Neural cell (in vitro differentiated cells): Measurements from ENCODE around the gene KLHDC8B. TPM values are rescaled to one million over a fixed set of nuclear protein-coding genes. Genes with fewer than 3 reads are reported as not detected.

ENCODE experiments used
- H2AFZ ChIP-seq: fragments of 200-600, 300-800 bp; sonication (generic), shearing (Covaris generic); 2 replicates; pipeline ENCODE4 v1.6.0; 2014; ENCODE audit warnings: low read depth, mild to moderate bottlenecking, antibody characterized with exemption, low read length, moderate library complexity
- H3F3A ChIP-seq: fragments of 200-600 bp; shearing (Covaris generic); 2 replicates; pipeline ENCODE4 v1.6.1; 2016; ENCODE audit warnings: mild to moderate bottlenecking, moderate library complexity, mixed read lengths, antibody characterized with exemption, low read length; ENCODE audit not compliant: insufficient read depth, poor library complexity, severe bottlenecking
- H3K27ac ChIP-seq: fragments of 200-600, 300-800 bp; sonication (generic), shearing (Covaris generic); 2 replicates; pipeline ENCODE4 v1.5.1; 2014; ENCODE audit warnings: mild to moderate bottlenecking, low read length, moderate library complexity
- H3K27me3 ChIP-seq: fragments of 300-800, 200-600 bp; sonication (generic), shearing (Covaris generic); 2 replicates; pipeline ENCODE4 v1.6.0; 2014; ENCODE audit warnings: mild to moderate bottlenecking, low read depth, low read length, moderate library complexity; ENCODE audit not compliant: insufficient read depth
- H3K36me3 ChIP-seq: fragments of 300-800, 200-600 bp; sonication (generic), shearing (Covaris generic); 2 replicates; pipeline ENCODE4 v1.5.1; 2014; ENCODE audit warnings: mild to moderate bottlenecking, antibody characterized with exemption, low read length, moderate library complexity; ENCODE audit not compliant: insufficient read depth
- H3K4me2 ChIP-seq: fragments of 300-800, 200-600 bp; sonication (generic), shearing (Covaris generic); 2 replicates; pipeline ENCODE4 v1.6.0; 2014; ENCODE audit warnings: mild to moderate bottlenecking, low read length
- H3K4me3 ChIP-seq: fragments of 300-800, 200-600 bp; sonication (generic), shearing (Covaris generic); 2 replicates; pipeline ENCODE4 v1.5.1; 2014; ENCODE audit warnings: mild to moderate bottlenecking, low read length, moderate library complexity
- H3K79me2 ChIP-seq: fragments of 200-600 bp; shearing (Covaris generic); replicated peaks from 2 replicates; pipeline ENCODE4 v1.6.0; 2014; ENCODE audit warnings: mild to moderate bottlenecking, low read length, moderate library complexity; ENCODE audit not compliant: insufficient read depth
- H3K9ac ChIP-seq: fragments of 300-800, 200-600 bp; sonication (generic), shearing (Covaris generic); 2 replicates; pipeline ENCODE4 v1.6.1; 2016; ENCODE audit warnings: mild to moderate bottlenecking, low read length, mixed read lengths
- H3K9me2 ChIP-seq: fragments of 200-600 bp; shearing (Covaris generic); 2 replicates; pipeline ENCODE4 v1.6.1; 2016; ENCODE audit warnings: mild to moderate bottlenecking, low read length, mixed read lengths; ENCODE audit not compliant: insufficient read depth
- H3K9me3 ChIP-seq: fragments of 200-600, 300-800 bp; sonication (generic), shearing (Covaris generic); 2 replicates; pipeline ENCODE4 v1.6.1; 2016; ENCODE audit warnings: mild to moderate bottlenecking, mixed run types, low read length, moderate library complexity, mixed read lengths
- H4K20me1 ChIP-seq: fragments of 200-600 bp; shearing (Covaris generic); 2 replicates; pipeline ENCODE4 v1.6.1; 2016; ENCODE audit warnings: mild to moderate bottlenecking, mixed run types; ENCODE audit not compliant: insufficient read depth
- CTCF ChIP-seq: fragments of 450-650 bp; IDR thresholded peaks from 2 replicates; pipeline ENCODE4 v1.5.1; 2014; ENCODE audit warnings: antibody characterized with exemption, mild to moderate bottlenecking, moderate library complexity; ENCODE audit not compliant: poor library complexity, severe bottlenecking
- EP300 ChIP-seq: fragments of 450-650 bp; conservative IDR thresholded peaks from 2 replicates; pipeline ENCODE4 v1.6.1; 2014; ENCODE audit warnings: antibody characterized with exemption, mild to moderate bottlenecking, moderate library complexity; ENCODE audit not compliant: poor library complexity, severe bottlenecking
- EZH2 ChIP-seq: fragments of 200-600, 300-800 bp; shearing (Covaris generic), sonication (generic); IDR thresholded peaks from 2 replicates; pipeline ENCODE4 v1.6.1; 2014; ENCODE audit warnings: antibody characterized with exemption, low read length, borderline replicate concordance, mild to moderate bottlenecking; ENCODE audit not compliant: insufficient read depth, poor library complexity, severe bottlenecking
- MXI1 ChIP-seq: fragments of 450-650 bp; conservative IDR thresholded peaks from 2 replicates; pipeline ENCODE4 v1.6.1; 2014; ENCODE audit warnings: antibody characterized with exemption, mild to moderate bottlenecking; ENCODE audit not compliant: poor library complexity, severe bottlenecking
- POLR2AphosphoS5 ChIP-seq: IDR thresholded peaks from 2 replicates; pipeline ENCODE4 v1.6.1; 2012
- RAD21 ChIP-seq: fragments of 450-650 bp; conservative IDR thresholded peaks from 2 replicates; pipeline ENCODE4 v1.6.1; 2014; ENCODE audit warnings: antibody characterized with exemption, mild to moderate bottlenecking, moderate library complexity
- REST ChIP-seq: IDR thresholded peaks from 2 replicates; pipeline ENCODE4 v1.6.1; 2012; ENCODE audit warnings: borderline replicate concordance
- SMC3 ChIP-seq: fragments of 450-650 bp; conservative IDR thresholded peaks from 2 replicates; pipeline ENCODE4 v1.6.1; 2014; ENCODE audit warnings: antibody characterized with exemption, mild to moderate bottlenecking, moderate library complexity; ENCODE audit not compliant: poor library complexity
- TAF1 ChIP-seq: IDR thresholded peaks from 2 replicates; pipeline ENCODE4 v1.6.1; 2012; ENCODE audit warnings: low read depth
- polyA plus RNA-seq: library from polyadenylated mRNA; depleted of rRNA; stranded (reverse); fragments of >200 nt; gene quantifications from 2 replicates; pipeline ENCODE4 v1.2.3, GENCODE V29; 2014

KLHDC8B gene
- polyA plus RNA-seq, 1 donor from 2014 or later, result 65.1 TPM

DNA sequence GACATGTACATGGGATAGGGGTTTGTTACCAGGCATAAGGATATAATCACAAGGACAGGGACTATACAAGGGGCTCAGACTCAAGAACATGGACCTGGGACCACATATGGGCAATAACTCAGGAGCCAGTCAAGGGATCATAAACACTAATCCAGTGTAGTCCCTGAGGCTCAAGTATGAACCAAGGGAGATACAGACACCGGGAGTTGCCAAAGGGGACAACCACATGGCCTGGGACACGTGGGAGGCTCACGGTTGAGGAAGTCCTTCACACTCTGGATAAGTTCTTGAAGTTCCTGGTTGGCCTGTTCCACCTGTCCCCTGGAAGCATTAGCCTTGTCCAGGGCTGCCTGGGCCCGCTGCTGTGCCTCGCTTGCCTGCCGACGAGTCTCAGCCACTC, 48.9 kb upstream of the KLHDC8B start:
- no peaks in the 10 kb centered on the region for H4K20me1 ChIP-seq
- no peak for TF ChIP-seq MXI1
- TF ChIP-seq POLR2AphosphoS5, result no peak
- no peak for TF ChIP-seq CTCF
- TF ChIP-seq RAD21, result no peak
- TF ChIP-seq EZH2, result no peak
- no peak for TF ChIP-seq TAF1
- no peak for TF ChIP-seq REST
- no peak for TF ChIP-seq SMC3
- TF ChIP-seq EP300, result no peak
- no peaks in the 10 kb centered on the region for H3K9me2 ChIP-seq
- peaks cover 15% of the 10 kb centered on the region for H3K79me2 ChIP-seq
- no peaks in the 10 kb centered on the region for H3F3A ChIP-seq
- no peak overlapping the region for H3K4me3 ChIP-seq
- H3K36me3 ChIP-seq, result no peaks in the 10 kb centered on the region
- H3K27ac ChIP-seq, result no peak overlapping the region
- no peak overlapping the region for H3K9ac ChIP-seq
- no peak overlapping the region for H2AFZ ChIP-seq
- H3K9me3 ChIP-seq, result no peaks in the 10 kb centered on the region
- H3K27me3 ChIP-seq, result no peaks in the 10 kb centered on the region
- H3K4me2 ChIP-seq, result no peak overlapping the region

DNA sequence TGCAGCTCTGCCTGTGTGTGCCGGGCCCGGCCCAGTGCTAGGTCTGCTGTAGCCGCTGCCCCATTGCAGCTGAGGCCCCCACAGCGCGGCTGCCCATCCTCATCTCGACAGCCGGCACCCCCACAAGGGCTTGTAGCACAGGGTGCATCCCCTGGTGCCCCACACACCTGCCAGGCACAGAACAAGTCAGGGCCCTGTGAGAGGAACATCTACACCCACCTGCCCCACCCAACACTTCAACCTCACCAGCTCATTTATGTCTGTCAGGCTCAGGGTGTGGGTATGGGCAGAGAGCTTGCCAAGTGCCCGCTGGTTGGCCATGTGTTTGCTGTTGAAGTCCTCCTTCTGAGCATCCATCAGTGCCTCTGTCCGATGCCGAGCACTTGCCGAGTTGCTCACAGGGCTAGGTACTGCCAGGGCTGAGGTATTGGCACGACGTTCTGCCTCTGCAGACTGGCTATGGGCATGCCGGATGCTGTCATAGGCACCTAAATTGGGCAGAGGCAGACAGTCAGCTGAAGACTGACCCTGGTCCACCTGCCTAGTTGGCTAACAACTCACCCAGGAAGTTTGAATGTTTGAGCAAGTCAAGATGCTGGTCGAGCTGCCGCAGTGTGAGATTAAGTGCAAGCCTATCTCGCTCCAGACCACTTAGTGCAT, 48.4 kb upstream of the KLHDC8B start:
- Histone ChIP-seq H3K9me2 (no peaks in the 10 kb centered on the region), H2AFZ (no peak overlapping the region), H3K27me3 (no peaks in the 10 kb centered on the region), H3K27ac (no peak overlapping the region), H3K79me2 (peaks cover 15% of the 10 kb centered on the region), H3F3A (no peaks in the 10 kb centered on the region), H3K36me3 (no peaks in the 10 kb centered on the region), H3K4me2 (no peak overlapping the region), H4K20me1 (no peaks in the 10 kb centered on the region), H3K4me3 (no peak overlapping the region), H3K9ac (no peak overlapping the region), H3K9me3 (no peaks in the 10 kb centered on the region)
- TF ChIP-seq RAD21, result no peak
- no peak for TF ChIP-seq POLR2AphosphoS5
